Right lung (tissue), 5 donors: Measurements from ENCODE around the gene TUBA1B. TPM values are rescaled to one million over a fixed set of nuclear protein-coding genes. Genes with fewer than 3 reads are reported as not detected.
A peak's percentile ranks its signal among the peaks of the same experiment; 100 is the strongest.

ENCODE experiments used
- DNase-seq, 2 donors: peaks; one replicate each; pipeline ENCODE4 v3.0.0-alpha.2; 2013
- polyA plus RNA-seq, 5 donors: library from polyadenylated mRNA; unstranded; fragments of 120-200 nt; gene quantifications; one replicate each; pipeline versions ENCODE4 v1.2.1 to v1.2.3, GENCODE V29; 2013; ENCODE audit warnings: inconsistent platforms in 1 of 5, low replicate concordance in 1 of 5; ENCODE audit not compliant: insufficient read length in 5 of 5, insufficient read depth in 1 of 5

The TUBA1B gene
- polyA plus RNA-seq, 5 donors, result 942 to 1,422 (median 1,100) TPM

DNA sequence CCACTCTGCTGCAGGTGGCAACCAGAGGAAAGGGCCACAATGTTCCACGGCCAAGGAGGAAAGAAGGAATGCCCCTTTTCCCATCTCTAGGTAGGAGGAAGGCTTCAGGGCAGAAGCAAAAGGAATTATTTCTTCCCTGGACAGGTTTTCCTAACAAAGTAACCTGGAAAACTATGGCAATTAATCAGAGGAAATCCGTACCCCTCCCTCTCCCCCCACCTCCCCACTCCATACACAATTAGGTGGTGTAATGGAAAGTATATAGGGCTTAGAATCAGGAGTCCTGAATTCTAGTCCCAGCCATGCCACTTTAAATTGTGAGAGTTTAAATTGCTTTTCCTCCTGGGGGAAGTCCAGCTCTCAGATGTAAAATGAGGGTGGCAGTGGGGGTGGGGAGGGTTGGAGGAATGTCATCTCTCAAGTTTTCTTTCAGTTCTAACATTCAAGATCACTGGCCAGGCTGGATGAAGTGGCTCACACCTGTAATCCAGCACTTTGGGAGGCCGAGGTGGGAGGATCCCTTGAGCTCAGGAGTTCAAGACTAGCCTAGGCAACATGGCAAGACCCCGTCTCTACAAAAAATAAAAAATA is 38.3 kb downstream of the TUBA1B start:
- DNase-seq, result no peak

- DNase-seq, result no peak
Observed at GRCh38 chr12:49092086-49092815, 38.9 kb downstream of the TUBA1B start.

DNA sequence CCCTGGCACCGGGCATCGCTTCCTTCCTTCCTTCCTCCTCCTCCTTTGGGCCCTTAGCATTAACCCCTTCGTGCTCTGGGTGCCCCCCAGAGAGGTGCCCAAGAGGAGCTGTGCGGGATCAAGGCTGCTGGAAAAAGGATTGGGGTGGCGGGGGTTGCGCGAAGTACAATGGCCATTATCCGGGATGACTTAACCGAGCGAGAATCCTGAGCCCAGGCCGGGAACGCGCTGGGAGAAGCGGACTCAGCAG is 39.4 kb downstream of the TUBA1B start:
- DNase-seq, result no peak

DNA sequence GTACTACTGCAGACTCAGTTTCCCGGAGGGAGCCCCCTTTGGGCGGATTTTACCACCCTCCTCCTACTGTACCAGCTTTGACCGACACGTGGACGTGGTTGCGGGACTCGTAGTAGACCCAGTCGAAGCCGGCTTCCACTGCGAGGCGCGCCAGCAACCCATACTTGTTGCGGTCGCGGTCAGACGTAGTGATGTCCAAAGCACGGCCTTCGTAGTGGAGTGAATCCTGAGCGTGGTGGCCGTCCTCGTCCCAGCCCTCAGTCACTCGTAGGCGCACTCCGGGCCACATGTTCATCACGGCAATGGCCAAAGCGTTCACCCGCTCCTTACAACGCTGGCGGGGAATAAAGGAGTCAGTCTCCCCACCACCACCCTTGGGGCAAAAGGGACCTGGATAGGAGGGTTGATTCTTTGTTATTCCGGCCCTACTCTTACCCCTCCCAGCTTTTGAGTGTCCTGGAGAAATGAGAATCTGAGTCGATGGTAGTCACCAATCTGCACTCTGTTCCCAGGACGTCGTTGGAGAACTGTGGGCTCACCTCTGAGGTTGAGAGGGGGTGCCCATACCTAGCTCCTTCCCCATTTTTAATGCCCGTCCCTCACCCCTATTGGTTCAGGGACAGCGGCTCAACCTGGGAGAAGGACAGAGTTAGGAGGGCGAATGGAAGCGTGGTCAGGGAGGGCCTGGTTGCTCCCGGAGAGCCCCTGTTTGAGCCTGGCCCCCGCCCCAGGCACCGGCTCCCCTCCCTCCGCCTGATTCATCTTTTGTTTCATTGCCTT is 39.9 kb downstream of the TUBA1B start:
- DNase-seq, result no peak

DNA sequence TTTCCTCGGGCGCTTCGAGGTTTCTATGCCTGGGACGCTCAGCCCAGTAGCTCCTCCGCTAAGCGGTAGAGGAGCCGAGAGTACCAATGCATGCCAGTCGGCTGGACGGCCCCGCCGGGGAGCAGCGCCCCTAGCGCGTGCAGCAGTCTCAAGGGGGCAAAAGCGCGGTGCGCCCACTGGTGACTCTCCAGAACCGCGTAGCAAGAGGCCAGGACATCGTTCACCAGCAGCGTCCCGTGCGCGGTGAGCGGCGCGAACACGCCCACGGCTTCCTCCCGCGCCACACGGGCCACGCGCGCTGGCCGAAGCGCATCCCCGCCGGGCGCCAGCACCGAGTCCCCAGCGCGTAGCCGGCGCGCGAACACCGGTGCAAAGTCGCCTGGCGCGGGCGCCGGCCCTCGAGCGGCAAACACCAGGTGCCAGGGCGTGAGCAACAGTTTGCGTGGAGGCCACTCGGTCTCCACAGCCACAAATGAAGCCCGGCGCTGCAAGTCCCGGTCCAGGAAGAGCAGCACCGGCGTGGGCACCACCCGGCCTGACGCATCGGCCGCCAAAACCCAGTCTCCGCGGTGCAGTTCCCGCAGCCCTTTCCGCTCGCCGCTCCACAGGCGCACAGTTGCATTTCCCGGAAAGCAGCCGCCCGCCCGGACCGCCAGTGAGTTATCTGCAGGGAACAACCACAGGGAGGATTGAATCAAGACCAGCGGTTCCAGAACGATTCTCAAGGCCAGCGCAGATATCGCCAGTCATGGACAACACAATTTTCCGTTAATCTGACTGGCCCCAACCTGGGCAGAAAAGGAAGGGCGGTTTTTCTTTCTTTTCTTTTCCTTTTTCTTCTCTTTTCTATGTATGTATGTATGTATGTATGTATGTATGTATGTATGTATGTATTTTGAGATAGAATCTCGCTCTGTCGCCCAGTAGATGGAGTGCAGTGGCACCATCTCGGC is 41.1 kb downstream of the TUBA1B start:
- DNase-seq, result no peak

GRCh38 chr12:49088932-49089330 is 42.3 kb downstream of the TUBA1B start:
- no peak for DNase-seq

DNA sequence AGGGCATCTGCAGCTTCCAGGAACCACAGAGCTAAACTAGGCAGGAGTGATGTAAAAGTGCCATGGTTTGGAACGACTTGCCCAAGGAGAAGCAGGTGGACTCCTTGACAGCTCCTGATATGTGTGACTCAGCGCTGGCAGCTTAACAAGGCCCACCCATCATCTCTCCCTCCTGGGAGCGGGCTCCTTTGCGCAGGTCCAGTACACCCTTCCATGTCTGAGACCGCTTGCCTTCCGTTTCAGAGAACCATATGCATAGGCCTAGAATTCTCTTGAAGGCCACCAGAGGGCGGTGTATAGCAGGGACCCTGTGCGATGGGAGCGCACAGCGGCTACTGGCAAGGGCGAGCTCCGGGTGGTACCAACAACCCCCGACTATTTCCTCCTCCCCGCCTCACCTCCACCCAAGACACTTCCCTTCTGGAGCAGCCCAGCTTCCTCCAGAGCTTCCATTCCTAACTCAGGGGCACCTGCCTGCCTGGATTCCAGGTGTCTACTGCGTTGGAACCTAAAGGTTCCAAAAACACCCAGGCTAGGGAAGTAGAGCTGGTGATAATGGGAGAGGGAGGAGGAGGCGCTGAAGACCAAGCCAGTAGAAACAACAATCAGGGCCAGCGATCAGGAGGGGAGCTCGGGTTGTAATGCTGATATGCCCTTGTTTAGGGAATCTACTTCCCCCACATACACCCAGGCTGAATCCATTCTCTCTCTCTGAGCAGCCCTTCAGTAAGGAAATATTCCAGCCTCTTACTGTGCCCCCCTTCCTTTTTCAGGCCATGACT is 42.9 kb downstream of the TUBA1B start:
- peak; percentile 77 to 78 for DNase-seq

DNA sequence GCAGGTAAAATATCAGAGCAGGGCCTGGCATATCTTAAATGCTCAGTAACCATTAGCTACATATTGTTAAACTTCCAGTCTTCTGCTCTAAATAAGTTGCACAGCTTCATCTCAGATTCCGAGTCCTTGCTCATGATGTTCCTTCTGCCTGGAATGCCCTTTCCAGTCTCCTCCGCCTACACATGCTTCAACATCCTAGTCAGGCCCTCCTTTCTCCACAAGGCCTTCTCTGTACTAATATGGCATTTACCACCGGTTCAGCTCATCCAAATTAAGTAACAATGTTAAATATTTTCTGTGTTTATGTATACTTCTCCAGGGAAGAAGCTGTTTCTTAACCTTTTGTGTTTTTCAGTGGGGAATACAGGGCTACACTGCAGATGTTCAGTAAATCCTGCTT is 45.1 kb downstream of the TUBA1B start:
- no peak for DNase-seq

DNA sequence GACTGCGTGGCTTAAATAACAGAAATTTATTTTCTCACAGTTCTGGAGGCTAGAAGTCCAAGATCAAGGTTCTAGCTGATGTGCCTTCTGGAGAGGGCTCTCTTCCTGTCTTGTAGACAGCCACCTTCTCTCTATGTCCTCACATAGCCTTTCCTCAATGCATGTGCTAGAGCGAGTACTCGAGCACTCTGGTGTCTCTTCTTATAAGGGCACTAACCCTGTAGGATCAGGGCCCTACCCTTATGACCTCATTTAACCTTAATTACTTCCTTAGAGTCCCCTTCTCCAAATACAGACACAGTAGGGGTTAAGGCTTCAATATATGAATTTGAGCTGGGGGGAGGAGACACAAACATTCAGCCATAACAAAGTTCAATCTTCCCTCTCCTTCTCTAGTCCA is 46.8 kb downstream of the TUBA1B start:
- DNase-seq, result no peak

DNA sequence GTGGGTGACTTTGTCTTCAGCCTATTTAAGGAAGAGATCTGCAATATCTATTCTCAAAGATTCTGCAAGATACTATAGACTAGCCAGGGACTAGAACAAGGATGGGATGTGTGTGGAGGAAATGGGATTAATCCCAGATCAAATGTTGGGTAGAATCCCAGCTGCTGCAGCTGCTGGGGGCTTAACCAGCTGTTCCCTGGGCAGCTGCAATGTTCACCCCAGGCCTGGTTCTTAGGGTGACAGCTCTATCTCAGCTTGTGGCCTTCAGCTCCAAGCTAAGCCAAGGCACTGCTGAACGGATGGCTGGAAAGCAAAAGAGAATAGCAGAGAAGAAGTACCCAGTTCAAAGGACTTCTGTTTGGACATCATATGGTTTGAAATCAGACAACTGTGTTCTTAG is 51.4 kb downstream of the TUBA1B start:
- DNase-seq, result no peak

Other genes starting within 250 kb of the TUBA1B start
- 10 to 100 TPM; 16.0 to 26.9 (median 21.8) TPM for gene FKBP11, start 205.9 kb downstream of the TUBA1B start, polyA plus RNA-seq
- 100 to 1,000 TPM in 3 of 5 donors, 10 to 100 TPM in 2; 91.5 to 109 (median 103) TPM for gene ARF3, start 173.9 kb downstream of the TUBA1B start, polyA plus RNA-seq
- gene WNT10B, start 159.7 kb downstream of the TUBA1B start, polyA plus RNA-seq, result under 1 TPM in 2 of 5 donors, not detected in 3; 0.15 to 0.25 TPM
- gene WNT1, start 153.1 kb downstream of the TUBA1B start, polyA plus RNA-seq, result not detected
- under 1 TPM; 0.05 to 0.56 (median 0.10) TPM for gene DDN, start 132.0 kb downstream of the TUBA1B start, polyA plus RNA-seq
- 10 to 100 TPM; 64.9 to 82.7 (median 75.6) TPM for gene PRKAG1, start 112.6 kb downstream of the TUBA1B start, polyA plus RNA-seq
- 10 to 100 TPM; 47.8 to 69.3 (median 51.7) TPM for gene KMT2D, start 70.6 kb downstream of the TUBA1B start, polyA plus RNA-seq
- gene RHEBL1, start 61.4 kb downstream of the TUBA1B start, polyA plus RNA-seq, result 1 to 10 TPM; 2.1 to 3.5 (median 2.5) TPM
- 1 to 10 TPM in 1 of 5 donors, under 1 TPM in 4; 0.51 to 1.2 (median 0.60) TPM for gene DHH, start 36.6 kb downstream of the TUBA1B start, polyA plus RNA-seq
- gene LMBR1L, start 20.5 kb downstream of the TUBA1B start, polyA plus RNA-seq, result 100 to 1,000 TPM in 1 of 5 donors, 10 to 100 TPM in 4; 68.2 to 111 (median 78.8) TPM
- gene TUBA1A, start 57.7 kb upstream of the TUBA1B start, polyA plus RNA-seq, result 100 to 1,000 TPM; 446 to 619 (median 564) TPM
- 100 to 1,000 TPM; 121 to 180 (median 171) TPM for gene TUBA1C, start 133.7 kb upstream of the TUBA1B start, polyA plus RNA-seq
- gene PRPH, start 163.8 kb upstream of the TUBA1B start, polyA plus RNA-seq, result 1 to 10 TPM in 4 of 5 donors, under 1 TPM in 1; 0.80 to 3.0 (median 1.3) TPM
- 10 to 100 TPM; 21.1 to 49.1 (median 31.3) TPM for gene TROAP, start 191.9 kb upstream of the TUBA1B start, polyA plus RNA-seq
- gene C1QL4, start 205.8 kb upstream of the TUBA1B start, polyA plus RNA-seq, result under 1 TPM in 1 of 5 donors, not detected in 4; 0.06 TPM
- 1 to 10 TPM; 3.3 to 7.5 (median 5.3) TPM for gene DNAJC22, start 215.5 kb upstream of the TUBA1B start, polyA plus RNA-seq
- 10 to 100 TPM; 55.9 to 77.0 (median 66.8) TPM for gene SPATS2, start 236.1 kb upstream of the TUBA1B start, polyA plus RNA-seq